Effector memory CD4-positive, alpha-beta T cell (primary cell): ENCODE measurements around the gene TGFBI.

ENCODE experiments used
- DNase-seq, 3 donors: peaks; one replicate each; pipeline ENCODE4 v3.0.0-alpha.2; 2020
- H3K27ac ChIP-seq: 2 replicates; pipeline ENCODE4 v1.7.0; 2013; ENCODE audit warnings: mild to moderate bottlenecking, low read length, moderate library complexity; ENCODE audit not compliant: insufficient read depth, poor library complexity, severe bottlenecking
- H3K27me3 ChIP-seq: replicated peaks from 2 replicates; pipeline ENCODE4 v1.7.0; 2013; ENCODE audit warnings: mild to moderate bottlenecking, low read length; ENCODE audit not compliant: insufficient read depth, control insufficient read depth, poor library complexity, severe bottlenecking
- H3K36me3 ChIP-seq: 2 replicates; pipeline ENCODE4 v1.7.0; 2013; ENCODE audit warnings: mild to moderate bottlenecking, low read length, moderate library complexity; ENCODE audit not compliant: control insufficient read depth, insufficient read depth
- H3K4me1 ChIP-seq: 2 replicates; pipeline ENCODE4 v1.7.0; 2013; ENCODE audit warnings: low read length, mild to moderate bottlenecking; ENCODE audit not compliant: control insufficient read depth, insufficient read depth, poor library complexity, severe bottlenecking
- H3K4me3 ChIP-seq: 2 replicates; pipeline ENCODE4 v1.7.0; 2013; ENCODE audit warnings: low read length, low read depth, mild to moderate bottlenecking; ENCODE audit not compliant: insufficient read depth, poor library complexity, severe bottlenecking
- H3K9me3 ChIP-seq: 2 replicates; pipeline ENCODE4 v1.7.0; 2013; ENCODE audit warnings: mild to moderate bottlenecking, low read length, moderate library complexity; ENCODE audit not compliant: control insufficient read depth

TGFBI gene

GRCh38 chr5:136061630-136062365 lies 33.0 kb downstream of the TGFBI start:
- Histone ChIP-seq H3K9me3 (no peaks in the 10 kb centered on the region), H3K4me3 (no peak overlapping the region), H3K4me1 (no peaks in the 10 kb centered on the region), H3K36me3 (no peaks in the 10 kb centered on the region), H3K27ac (no peak overlapping the region), H3K27me3 (no peaks in the 10 kb centered on the region)
- DNase-seq, result no peak

GRCh38 chr5:136062366-136063274 lies 33.8 kb downstream of the TGFBI start:
- peak in 1 of 3 donors; percentile 12 for DNase-seq
- Histone ChIP-seq H3K4me3 (no peak overlapping the region), H3K27ac (no peak overlapping the region), H3K4me1 (no peaks in the 10 kb centered on the region), H3K36me3 (no peaks in the 10 kb centered on the region), H3K9me3 (no peaks in the 10 kb centered on the region), H3K27me3 (no peaks in the 10 kb centered on the region)

- H3K4me1 ChIP-seq, result no peaks in the 10 kb centered on the region
- no peak overlapping the region for H3K27ac ChIP-seq
- no peaks in the 10 kb centered on the region for H3K9me3 ChIP-seq
- no peak for DNase-seq
- H3K4me3 ChIP-seq, result no peak overlapping the region
- no peaks in the 10 kb centered on the region for H3K27me3 ChIP-seq
- no peaks in the 10 kb centered on the region for H3K36me3 ChIP-seq
These were observed 35.1 kb downstream of the TGFBI start for GRCh38 chr5:136063778-136064465.

- no peaks in the 10 kb centered on the region for H3K27me3 ChIP-seq
- no peak for DNase-seq
- H3K9me3 ChIP-seq, result no peaks in the 10 kb centered on the region
- no peak overlapping the region for H3K27ac ChIP-seq
- H3K4me3 ChIP-seq, result no peak overlapping the region
- H3K36me3 ChIP-seq, result no peaks in the 10 kb centered on the region
- no peaks in the 10 kb centered on the region for H3K4me1 ChIP-seq
These were observed 35.7 kb downstream of the TGFBI start for GRCh38 chr5:136064510-136064909.

- H3K4me1 ChIP-seq, result no peaks in the 10 kb centered on the region
- no peaks in the 10 kb centered on the region for H3K36me3 ChIP-seq
- no peak overlapping the region for H3K27ac ChIP-seq
- H3K27me3 ChIP-seq, result no peaks in the 10 kb centered on the region
- H3K4me3 ChIP-seq, result no peak overlapping the region
- H3K9me3 ChIP-seq, result no peaks in the 10 kb centered on the region
- DNase-seq, result no peak
These were observed 36.8 kb downstream of the TGFBI start for GRCh38 chr5:136065588-136065987.

GRCh38 chr5:136066661-136067271 lies 38.0 kb downstream of the TGFBI start:
- no peaks in the 10 kb centered on the region for H3K4me1 ChIP-seq
- H3K27ac ChIP-seq, result no peak overlapping the region
- no peak overlapping the region for H3K4me3 ChIP-seq
- H3K27me3 ChIP-seq, result no peaks in the 10 kb centered on the region
- no peaks in the 10 kb centered on the region for H3K9me3 ChIP-seq
- DNase-seq, result no peak
- no peaks in the 10 kb centered on the region for H3K36me3 ChIP-seq

- Histone ChIP-seq H3K4me3 (no peak overlapping the region), H3K9me3 (no peaks in the 10 kb centered on the region), H3K27me3 (no peaks in the 10 kb centered on the region), H3K4me1 (no peaks in the 10 kb centered on the region), H3K36me3 (no peaks in the 10 kb centered on the region), H3K27ac (no peak overlapping the region)
- DNase-seq, result no peak
These were observed 38.6 kb downstream of the TGFBI start for GRCh38 chr5:136067422-136067821.

GRCh38 chr5:136070486-136071285 lies 41.9 kb downstream of the TGFBI start:
- H3K9me3 ChIP-seq, result no peaks in the 10 kb centered on the region

More at GRCh38 chr5:136070486-136071285, 41.9 kb downstream of the TGFBI start:
- H3K4me1 ChIP-seq, result no peaks in the 10 kb centered on the region
- no peaks in the 10 kb centered on the region for H3K36me3 ChIP-seq
- no peaks in the 10 kb centered on the region for H3K27me3 ChIP-seq
- H3K4me3 ChIP-seq, result no peak overlapping the region
- DNase-seq, result no peak
- H3K27ac ChIP-seq, result no peak overlapping the region
